ENCODE results near the gene TFDP1.

DNA sequence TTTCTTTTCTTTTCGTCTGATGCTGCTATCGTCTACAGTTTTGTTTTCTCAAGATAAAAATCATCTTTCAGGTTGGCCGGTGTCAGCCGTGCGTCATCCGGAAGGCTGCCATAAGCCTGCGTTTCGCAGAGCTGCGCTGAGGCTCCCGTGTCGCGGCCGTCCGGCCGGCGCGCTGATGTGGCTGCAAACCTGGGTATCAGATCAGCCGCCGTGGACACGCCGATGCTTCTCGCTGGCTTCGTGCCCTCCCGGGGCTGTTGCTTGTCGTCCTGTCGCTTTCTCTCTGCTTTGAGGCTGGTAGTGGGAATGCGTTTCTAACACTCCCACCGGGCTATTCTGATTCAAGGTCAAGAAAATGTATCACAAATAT, 45.9 kb upstream of the TFDP1 start:
- no peak for TF ChIP-seq EZH2phosphoT487 (conservative IDR thresholded peaks at IDR 0.05; ENCODE audit: low read length)
- TF ChIP-seq, protein P1, sequence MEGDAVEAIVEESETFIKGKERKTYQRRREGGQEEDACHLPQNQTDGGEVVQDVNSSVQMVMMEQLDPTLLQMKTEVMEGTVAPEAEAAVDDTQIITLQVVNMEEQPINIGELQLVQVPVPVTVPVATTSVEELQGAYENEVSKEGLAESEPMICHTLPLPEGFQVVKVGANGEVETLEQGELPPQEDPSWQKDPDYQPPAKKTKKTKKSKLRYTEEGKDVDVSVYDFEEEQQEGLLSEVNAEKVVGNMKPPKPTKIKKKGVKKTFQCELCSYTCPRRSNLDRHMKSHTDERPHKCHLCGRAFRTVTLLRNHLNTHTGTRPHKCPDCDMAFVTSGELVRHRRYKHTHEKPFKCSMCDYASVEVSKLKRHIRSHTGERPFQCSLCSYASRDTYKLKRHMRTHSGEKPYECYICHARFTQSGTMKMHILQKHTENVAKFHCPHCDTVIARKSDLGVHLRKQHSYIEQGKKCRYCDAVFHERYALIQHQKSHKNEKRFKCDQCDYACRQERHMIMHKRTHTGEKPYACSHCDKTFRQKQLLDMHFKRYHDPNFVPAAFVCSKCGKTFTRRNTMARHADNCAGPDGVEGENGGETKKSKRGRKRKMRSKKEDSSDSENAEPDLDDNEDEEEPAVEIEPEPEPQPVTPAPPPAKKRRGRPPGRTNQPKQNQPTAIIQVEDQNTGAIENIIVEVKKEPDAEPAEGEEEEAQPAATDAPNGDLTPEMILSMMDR (IDR thresholded peaks at IDR 0.05; ENCODE audit: insufficient read depth, low read length, poor library complexity, severe bottlenecking): no peak
